Ureter (tissue), 1 donor: ENCODE data around the gene SCYGR4. TPM values are rescaled to one million over a fixed set of nuclear protein-coding genes. Genes with fewer than 3 reads are reported as not detected.
"Not testable (repeated sequence)": the region's sequence is repeated elsewhere in the genome, so short reads cannot be mapped to it uniquely, and the experiment has no call there.

ENCODE experiments used
- DNase-seq: peaks from one replicate; pipeline ENCODE4 v3.0.0-alpha.2; 2020; ENCODE audit warnings: low spot score
- total RNA-seq: library from RNA; stranded (reverse); gene quantifications from one replicate; pipeline ENCODE4 v1.2.4, GENCODE V29; 2023
- donor health status: DM: yes; HTN: yes; CAD: no.

Gene SCYGR4
- total RNA-seq, 1 donor from 2014 or later, result not detected

- DNase-seq, result not testable (repeated sequence)
These were observed 49.4 kb downstream of the SCYGR4 start, which contains the start of gene SCYGR5 for GRCh38 chr2:227666631-227667170. Gene SCYGR5 (plus strand): TSS chr2:227666804. CDS start chr2:227666804, 0 bp downstream.

Other genes with a start within 250 kb of the SCYGR4 start
- gene TM4SF20, start 238.2 kb upstream of the SCYGR4 start, total RNA-seq, result not detected
- not detected for gene SCYGR1, start 229.5 kb upstream of the SCYGR4 start, total RNA-seq
- 80.5 TPM for gene AGFG1, start 145.3 kb upstream of the SCYGR4 start, total RNA-seq
- gene SCYGR2, start 18.6 kb upstream of the SCYGR4 start, total RNA-seq, result not detected
- not detected for gene SCYGR3, start 2.7 kb upstream of the SCYGR4 start, total RNA-seq
- gene SCYGR5, start 49.3 kb downstream of the SCYGR4 start, total RNA-seq, result not detected
- 1.9 TPM for gene SLC19A3, start 100.5 kb downstream of the SCYGR4 start, total RNA-seq
- not detected for gene SCYGR6, start 107.3 kb downstream of the SCYGR4 start, total RNA-seq
- not detected for gene SCYGR7, start 110.8 kb downstream of the SCYGR4 start, total RNA-seq
- gene SCYGR8, start 128.4 kb downstream of the SCYGR4 start, total RNA-seq, result not detected
- gene CCL20, start 196.3 kb downstream of the SCYGR4 start, total RNA-seq, result 2.3 TPM